IgD-negative memory B cell (primary cell): ENCODE data around the gene OR4C45. TPM values are rescaled to one million over a fixed set of nuclear protein-coding genes. Genes with fewer than 3 reads are reported as not detected.
"Not testable (repeated sequence)": the region's sequence is repeated elsewhere in the genome, so short reads cannot be mapped to it uniquely, and the experiment has no call there.

ENCODE experiments used
- H3K27ac Mint-ChIP-seq, 3 donors: one replicate each; pipeline ENCODE4 v1.8.0; 2020 to 2022; ENCODE audit warnings: mild to moderate bottlenecking in 3 of 3, mixed read lengths in 3 of 3, moderate library complexity in 1 of 3
- H3K27me3 Mint-ChIP-seq: one replicate; pipeline ENCODE4 v1.8.0; 2021; ENCODE audit warnings: mixed read lengths
- H3K36me3 Mint-ChIP-seq: one replicate; pipeline ENCODE4 v1.8.0; 2020; ENCODE audit warnings: mild to moderate bottlenecking, mixed read lengths
- H3K4me1 Mint-ChIP-seq, 3 donors: one replicate each; pipeline ENCODE4 v1.8.0; 2020 to 2022; ENCODE audit warnings: mixed read lengths in 3 of 3, mild to moderate bottlenecking in 1 of 3
- H3K4me3 Mint-ChIP-seq, 4 donors: one replicate each; pipeline ENCODE4 v1.8.0; 2020 to 2022; ENCODE audit warnings: mild to moderate bottlenecking in 4 of 4, mixed read lengths in 4 of 4, moderate library complexity in 3 of 4
- H3K9me3 Mint-ChIP-seq, 3 donors: one replicate each; pipeline ENCODE4 v1.8.0; 2020 to 2021; ENCODE audit warnings: mixed read lengths in 3 of 3, mild to moderate bottlenecking in 1 of 3
- polyA plus RNA-seq: library from polyadenylated mRNA; unstranded; fragments of 300-500 nt; fragmentation: Illumina TruSeq; gene quantifications from one replicate; pipeline ENCODE4 v1.2.3, GENCODE V29; 2021

OR4C45 gene
- polyA plus RNA-seq: not detected

DNA sequence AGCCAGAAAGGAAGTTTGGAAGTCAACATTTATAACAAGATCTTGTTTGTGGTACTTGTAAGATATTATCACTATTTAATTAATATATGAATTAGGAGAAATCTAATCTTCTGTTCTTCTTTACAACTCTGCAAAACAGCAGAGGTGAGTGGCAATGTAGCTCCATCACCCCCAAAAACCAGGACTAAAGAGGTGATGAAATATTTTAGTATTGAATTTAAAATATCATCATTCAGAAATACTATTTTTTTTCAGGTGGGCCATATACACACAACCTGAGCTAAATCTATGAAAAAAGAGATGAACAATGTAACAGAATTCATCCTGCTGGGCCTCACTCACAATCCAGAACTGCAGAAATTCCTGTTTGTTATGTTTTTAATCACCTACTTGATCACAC is at the start of gene OR4C45:
TSS of gene OR4C45 (plus strand) at position 301 of the 400 bp plus-strand sequence.
- Mint-ChIP-seq H3K4me3 (no peak within 1 kb of the TSS), H3K36me3 (no peaks in the 10 kb centered on the region), H3K4me1 (no peaks in the 10 kb centered on the region), H3K27ac (no peak within 1 kb of the TSS), H3K9me3 (peaks cover 0 to 4% (median 0%) of the 10 kb centered on the region in 3 donors), H3K27me3 (no peaks in the 10 kb centered on the region)

DNA sequence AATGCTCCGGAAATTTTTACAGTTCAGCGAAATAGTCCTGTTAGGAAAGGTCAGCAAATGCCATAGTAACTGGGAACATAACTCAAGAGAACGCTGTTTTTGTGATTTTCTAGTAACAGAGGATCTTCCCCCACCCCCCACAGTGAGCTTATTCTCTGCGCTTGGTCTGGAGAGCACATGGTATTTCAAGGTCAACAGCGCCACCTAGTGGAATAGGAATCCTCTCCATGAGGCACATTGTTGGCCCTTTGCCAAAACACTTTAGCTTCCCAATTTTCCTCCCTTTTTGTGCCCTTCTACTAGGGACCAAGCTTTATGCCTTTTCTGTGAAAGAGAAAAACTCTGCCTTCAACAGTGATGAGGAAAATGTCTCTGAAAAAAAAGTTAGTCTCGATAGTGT is 37.1 kb upstream of the OR4C45 start:
- H3K27me3 Mint-ChIP-seq: no peaks in the 10 kb centered on the region
- no peak overlapping the region for H3K27ac Mint-ChIP-seq
- no peaks in the 10 kb centered on the region for H3K36me3 Mint-ChIP-seq
- H3K4me3 Mint-ChIP-seq: no peak overlapping the region
- H3K4me1 Mint-ChIP-seq: no peaks in the 10 kb centered on the region
- H3K9me3 Mint-ChIP-seq: peaks cover 0 to 7% (median 0%) of the 10 kb centered on the region in 3 donors

DNA sequence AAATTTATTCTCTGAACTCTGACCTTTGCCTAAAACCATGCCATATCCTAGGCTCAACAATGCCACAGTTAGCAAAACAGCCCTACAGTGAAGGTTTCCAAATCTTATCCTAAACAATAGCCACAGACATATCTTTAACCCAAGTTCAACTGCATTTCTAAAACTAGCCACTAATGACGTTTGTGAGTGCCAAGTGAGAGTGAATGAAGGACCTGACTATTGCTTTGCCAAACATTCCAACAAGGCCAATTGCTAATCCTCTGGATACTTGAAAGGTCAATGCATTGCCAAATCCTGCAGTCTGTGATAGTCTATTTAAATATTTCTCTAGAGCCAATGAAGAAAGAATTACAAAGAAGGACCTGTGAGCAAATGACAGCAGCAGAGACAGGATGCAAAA is 2.5 kb upstream of the OR4C45 start:
- no peak overlapping the region for H3K27ac Mint-ChIP-seq
- peaks cover 2 to 10% (median 4%) of the 10 kb centered on the region in 3 donors for H3K9me3 Mint-ChIP-seq
- no peaks in the 10 kb centered on the region for H3K4me1 Mint-ChIP-seq
- H3K27me3 Mint-ChIP-seq: no peaks in the 10 kb centered on the region
- no peaks in the 10 kb centered on the region for H3K36me3 Mint-ChIP-seq
- H3K4me3 Mint-ChIP-seq: no peak overlapping the region

GRCh38 chr11:50036239-50036638 is 3.6 kb downstream of the OR4C45 start:
- not testable (repeated sequence) for H3K27ac Mint-ChIP-seq, H3K27me3 Mint-ChIP-seq, H3K4me1 Mint-ChIP-seq, H3K36me3 Mint-ChIP-seq, H3K9me3 Mint-ChIP-seq, H3K4me3 Mint-ChIP-seq

- Mint-ChIP-seq H3K27ac (no peak overlapping the region), H3K4me3 (no peak overlapping the region), H3K9me3 (peaks cover 0 to 9% (median 0%) of the 10 kb centered on the region in 3 donors), H3K27me3 (no peaks in the 10 kb centered on the region), H3K36me3 (no peaks in the 10 kb centered on the region), H3K4me1 (no peaks in the 10 kb centered on the region)
These were observed 4.6 kb downstream of the OR4C45 start for GRCh38 chr11:50037251-50037650.

- Mint-ChIP-seq H3K4me1 (no peaks in the 10 kb centered on the region), H3K27me3 (no peaks in the 10 kb centered on the region), H3K36me3 (no peaks in the 10 kb centered on the region), H3K27ac (no peak overlapping the region), H3K4me3 (no peak overlapping the region), H3K9me3 (peaks cover 0 to 4% (median 0%) of the 10 kb centered on the region in 3 donors)
These were observed 12.0 kb downstream of the OR4C45 start for GRCh38 chr11:50044647-50045046.

DNA sequence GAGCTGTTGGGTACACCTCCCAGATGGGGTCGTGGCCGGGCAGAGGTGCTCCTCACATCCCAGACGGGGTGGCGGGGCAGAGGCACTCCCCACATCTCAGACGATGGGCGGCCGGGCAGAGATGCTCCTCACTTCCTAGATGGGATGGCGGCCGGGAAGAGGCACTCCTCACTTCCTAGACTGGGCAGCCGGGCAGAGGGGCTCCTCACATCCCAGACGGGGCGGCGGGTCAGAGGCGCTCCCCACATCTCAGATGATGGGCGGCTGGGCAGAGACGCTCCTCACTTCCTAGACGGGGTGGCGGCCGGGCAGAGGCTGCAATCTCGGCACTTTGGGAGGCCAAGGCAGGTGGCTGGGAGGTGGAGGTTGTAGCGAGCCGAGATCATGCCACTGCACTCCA is 30.4 kb downstream of the OR4C45 start:
- not testable (repeated sequence) for H3K27me3 Mint-ChIP-seq, H3K36me3 Mint-ChIP-seq, H3K4me1 Mint-ChIP-seq, H3K4me3 Mint-ChIP-seq, H3K27ac Mint-ChIP-seq
- H3K9me3 Mint-ChIP-seq: peaks cover 3 to 16% (median 4%) of the 10 kb centered on the region in 3 donors

DNA sequence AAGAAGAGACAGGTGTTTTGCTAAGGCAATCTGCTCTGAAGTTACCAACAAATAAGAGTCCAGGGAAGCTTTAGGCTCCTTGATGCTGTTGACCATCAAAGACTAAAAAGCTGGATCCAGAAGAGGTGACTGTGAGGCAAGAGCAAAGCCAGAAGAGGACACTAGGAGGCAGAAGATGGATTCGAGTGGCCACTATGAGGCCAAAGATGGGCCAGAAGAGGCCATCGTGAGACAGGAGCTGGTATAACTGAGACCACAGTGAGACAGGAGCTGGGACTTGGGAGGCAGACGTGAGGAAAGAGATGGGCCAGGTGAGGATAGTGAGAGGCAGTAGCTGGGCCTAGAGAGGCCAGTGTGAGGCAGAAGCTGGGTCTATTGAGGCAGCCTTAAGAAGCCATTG is 37.7 kb downstream of the OR4C45 start:
- Mint-ChIP-seq H3K9me3 (peaks cover 0 to 15% (median 8%) of the 10 kb centered on the region in 3 donors), H3K27ac (no peak overlapping the region), H3K36me3 (no peaks in the 10 kb centered on the region), H3K4me3 (no peak overlapping the region), H3K4me1 (no peaks in the 10 kb centered on the region), H3K27me3 (no peaks in the 10 kb centered on the region)

DNA sequence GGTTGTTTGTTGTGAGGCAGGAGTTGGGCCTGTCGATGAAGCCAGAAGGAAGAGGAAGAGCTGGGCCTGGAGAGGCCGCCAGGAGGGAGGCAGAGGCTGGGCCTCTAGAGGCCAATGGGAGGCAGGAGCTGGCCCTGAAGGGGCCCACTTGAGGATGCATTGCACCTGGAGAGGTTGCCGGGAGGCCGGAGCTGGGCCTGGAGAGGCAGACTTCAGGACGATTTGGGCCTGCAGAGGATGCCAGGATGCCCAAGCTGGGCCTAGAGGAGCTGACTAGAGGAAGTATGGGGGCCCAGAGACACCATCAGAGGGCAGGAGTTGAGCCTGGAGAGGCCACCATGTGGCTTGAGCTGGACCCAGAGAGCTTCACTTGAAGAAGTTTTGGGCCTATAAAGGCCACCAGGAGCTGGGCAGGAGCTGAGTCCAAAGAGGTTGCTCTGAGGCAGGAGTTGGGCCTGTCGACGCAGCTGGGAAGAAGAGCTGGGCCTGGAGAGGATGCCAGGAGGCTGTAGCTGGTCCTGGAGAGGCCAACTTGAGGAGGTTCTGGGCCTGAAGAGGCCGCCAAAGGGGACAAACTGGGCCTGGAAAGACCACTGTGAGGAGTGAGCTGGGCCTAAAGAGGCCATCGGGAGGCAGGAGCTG is 39.0 kb downstream of the OR4C45 start:
- no peaks in the 10 kb centered on the region for H3K4me1 Mint-ChIP-seq
- peaks cover 3% of the 10 kb centered on the region for H3K36me3 Mint-ChIP-seq
- peak overlapping the region in 1 of 3 donors; percentile 50 for H3K27ac Mint-ChIP-seq
- peaks cover 0 to 10% (median 4%) of the 10 kb centered on the region in 3 donors for H3K9me3 Mint-ChIP-seq
- H3K4me3 Mint-ChIP-seq: peak overlapping the region in 1 of 4 donors; percentile 3
- no peaks in the 10 kb centered on the region for H3K27me3 Mint-ChIP-seq

DNA sequence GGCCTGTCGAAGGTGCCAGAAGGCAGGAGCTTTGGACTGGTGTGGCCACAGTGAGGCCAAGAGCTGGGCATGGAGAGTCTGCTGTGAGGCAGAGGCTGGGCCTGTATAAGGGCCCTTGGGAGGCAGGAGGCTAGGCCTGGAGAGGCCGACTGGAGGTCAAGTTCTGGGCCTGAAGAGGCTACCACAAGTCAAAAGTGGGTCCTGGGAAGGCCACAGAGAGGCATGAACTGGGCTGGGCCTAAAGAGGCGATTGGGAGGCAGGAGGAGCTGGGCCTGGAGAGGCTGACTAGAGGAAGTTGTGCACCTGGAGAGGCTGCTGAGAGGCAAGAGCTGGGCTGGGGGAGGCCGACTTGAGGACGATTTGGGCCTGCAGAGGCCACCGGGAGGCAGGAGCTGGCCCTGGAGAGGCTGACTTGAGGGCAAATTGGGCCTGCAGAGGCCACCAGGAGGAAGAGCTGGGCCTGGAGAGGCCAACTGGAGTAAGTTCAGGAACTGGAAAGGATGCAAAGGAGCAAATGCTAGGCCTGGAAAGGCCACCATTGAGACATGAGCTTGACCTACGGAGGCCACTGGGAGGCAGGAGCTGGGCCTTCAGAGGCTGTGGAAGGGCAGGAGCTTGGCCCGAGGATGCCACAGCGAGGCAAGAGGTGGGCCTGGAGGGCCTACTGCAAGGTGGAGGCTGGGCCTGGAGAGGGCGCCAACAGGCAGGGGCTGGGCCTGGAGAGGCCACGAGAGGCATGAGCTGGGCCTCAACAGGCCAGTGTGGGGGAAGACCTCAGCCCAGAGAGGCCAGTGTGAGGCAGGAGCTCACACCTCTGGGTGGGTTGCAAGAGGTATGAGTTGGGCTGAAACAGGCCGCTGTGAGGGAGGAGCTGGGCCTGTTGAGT is 39.8 kb downstream of the OR4C45 start:
- H3K27ac Mint-ChIP-seq: peak overlapping the region in 1 of 3 donors; percentile 50
- H3K4me3 Mint-ChIP-seq: no peak overlapping the region
- peaks cover 0 to 13% (median 4%) of the 10 kb centered on the region in 3 donors for H3K9me3 Mint-ChIP-seq
- H3K36me3 Mint-ChIP-seq: peaks cover 3% of the 10 kb centered on the region
- no peaks in the 10 kb centered on the region for H3K27me3 Mint-ChIP-seq
- H3K4me1 Mint-ChIP-seq: no peaks in the 10 kb centered on the region

DNA sequence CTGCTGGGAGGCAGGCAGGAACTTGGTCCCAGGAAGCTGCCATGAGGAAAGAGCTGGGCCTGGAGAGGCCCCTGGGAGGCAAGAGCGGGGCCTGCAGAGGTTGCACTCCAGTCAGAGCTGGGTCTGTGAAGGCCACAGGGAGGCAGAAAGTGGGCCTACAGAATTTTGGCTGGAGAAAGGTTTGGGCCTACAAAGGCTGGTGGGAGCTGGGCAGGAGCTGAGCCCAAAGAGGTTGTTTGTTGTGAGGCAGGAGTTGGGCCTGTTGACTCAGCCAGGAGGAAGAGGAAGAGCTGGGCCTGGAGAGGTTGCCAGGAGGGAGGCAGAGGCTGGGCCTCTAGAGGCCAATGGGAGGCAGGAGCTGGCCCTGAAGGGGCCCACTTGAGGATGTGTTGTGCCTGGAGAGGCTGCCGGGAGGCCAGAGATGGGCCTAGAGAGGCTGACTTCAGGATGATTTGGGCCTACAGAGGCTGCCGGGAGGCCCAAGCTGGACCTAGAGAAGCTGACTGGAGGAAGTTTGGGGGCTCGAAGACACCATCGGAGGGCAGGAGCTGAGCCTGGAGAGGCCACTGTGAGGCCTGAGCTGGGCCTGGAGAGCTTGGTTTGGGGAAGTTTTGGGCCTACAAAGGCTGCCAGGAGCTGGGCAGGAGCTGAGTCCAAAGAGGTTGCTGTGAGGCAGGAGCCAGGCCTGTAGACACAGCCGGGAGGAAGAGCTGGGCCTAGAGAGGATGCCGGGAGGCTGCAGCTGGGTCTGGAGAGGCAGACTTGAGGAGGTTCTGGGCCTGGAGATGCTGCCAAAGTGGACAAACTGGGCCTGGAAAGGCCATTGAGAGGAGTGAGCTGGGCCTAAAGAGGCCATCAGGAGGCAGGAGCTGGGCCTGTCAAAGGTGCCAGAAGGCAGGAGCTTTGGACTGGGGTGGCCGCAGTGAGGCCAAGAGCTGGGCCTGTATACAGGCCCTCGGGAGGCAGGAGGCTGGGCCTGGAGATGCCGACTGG is 40.7 kb downstream of the OR4C45 start:
- no peaks in the 10 kb centered on the region for H3K27me3 Mint-ChIP-seq
- no peak overlapping the region for H3K27ac Mint-ChIP-seq
- H3K9me3 Mint-ChIP-seq: peaks cover 0 to 15% (median 4%) of the 10 kb centered on the region in 3 donors
- H3K36me3 Mint-ChIP-seq: peaks cover 3% of the 10 kb centered on the region
- no peaks in the 10 kb centered on the region for H3K4me1 Mint-ChIP-seq
- H3K4me3 Mint-ChIP-seq: no peak overlapping the region

DNA sequence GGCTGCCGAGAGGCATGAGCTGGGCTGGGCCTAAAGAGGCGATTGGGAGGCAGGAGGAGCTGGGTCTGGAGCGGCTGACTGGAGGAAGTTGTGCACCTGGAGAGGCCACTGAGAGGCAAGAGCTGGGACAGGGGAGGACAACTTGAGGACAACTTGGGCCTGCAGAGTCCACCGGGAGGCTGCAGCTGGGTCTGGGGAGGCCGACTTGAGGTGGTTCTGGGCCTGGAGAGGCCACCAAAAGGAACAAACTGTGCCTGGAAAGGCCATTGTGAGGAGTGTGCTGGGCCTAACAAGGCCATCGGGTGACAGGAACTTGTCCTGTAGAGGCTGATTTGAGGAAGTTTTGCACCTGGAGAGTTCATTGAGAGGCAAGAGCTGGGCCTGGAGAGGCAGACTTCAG is 41.5 kb downstream of the OR4C45 start:
- H3K4me3 Mint-ChIP-seq: no peak overlapping the region
- H3K9me3 Mint-ChIP-seq: peaks cover 0 to 15% (median 5%) of the 10 kb centered on the region in 3 donors

GRCh38 chr11:50075856-50076255 is 43.2 kb downstream of the OR4C45 start:
- no peaks in the 10 kb centered on the region for H3K27me3 Mint-ChIP-seq
- H3K4me3 Mint-ChIP-seq: no peak overlapping the region
- H3K9me3 Mint-ChIP-seq: peaks cover 0 to 11% (median 5%) of the 10 kb centered on the region in 3 donors
- no peaks in the 10 kb centered on the region for H3K4me1 Mint-ChIP-seq
- H3K36me3 Mint-ChIP-seq: peaks cover 3% of the 10 kb centered on the region
- H3K27ac Mint-ChIP-seq: no peak overlapping the region

More for the DNA sequence above, 41.5 kb downstream of the OR4C45 start:
- Mint-ChIP-seq H3K27ac (no peak overlapping the region), H3K4me1 (no peaks in the 10 kb centered on the region), H3K27me3 (no peaks in the 10 kb centered on the region), H3K36me3 (peaks cover 3% of the 10 kb centered on the region)

- Mint-ChIP-seq H3K4me3 (no peak overlapping the region), H3K27ac (peak overlapping the region in 2 of 3 donors; percentile 8 to 11), H3K9me3 (peaks cover 0 to 9% (median 5%) of the 10 kb centered on the region in 3 donors), H3K36me3 (peaks cover 3% of the 10 kb centered on the region), H3K4me1 (no peaks in the 10 kb centered on the region), H3K27me3 (no peaks in the 10 kb centered on the region)
These were observed 44.9 kb downstream of the OR4C45 start for GRCh38 chr11:50077526-50077925.
